ENCODE measurements around the gene UPF1.
A peak's percentile ranks its signal among the peaks of the same experiment; 100 is the strongest.
"Not testable (repeated sequence)": the region's sequence is repeated elsewhere in the genome, so short reads cannot be mapped to it uniquely, and the experiment has no call there.

UPF1 gene

DNA sequence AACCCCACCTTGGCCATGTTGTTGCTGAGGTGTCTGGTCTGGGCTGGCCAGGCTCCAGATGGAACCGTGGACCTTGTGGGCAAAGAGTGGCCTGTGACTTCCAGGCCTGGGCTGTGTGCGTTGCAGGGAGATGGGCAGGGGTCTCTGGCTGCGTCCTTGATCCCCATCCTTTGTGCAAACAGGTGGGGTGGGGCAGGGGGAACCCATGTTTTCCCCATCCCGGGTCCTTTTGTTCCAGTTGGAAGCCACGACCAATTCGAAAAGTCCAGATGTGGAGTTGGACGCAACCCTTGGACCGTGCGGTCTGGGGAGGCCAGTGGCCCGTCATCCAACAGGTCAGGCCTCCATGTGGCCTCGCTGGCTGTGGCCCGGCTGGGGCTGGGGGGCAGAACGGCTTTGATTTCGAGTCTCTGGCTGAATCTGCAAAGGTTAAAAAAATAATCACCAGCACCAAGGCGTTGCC lies 27.6 kb upstream of the UPF1 start:
- TF ChIP-seq, protein P1, sequence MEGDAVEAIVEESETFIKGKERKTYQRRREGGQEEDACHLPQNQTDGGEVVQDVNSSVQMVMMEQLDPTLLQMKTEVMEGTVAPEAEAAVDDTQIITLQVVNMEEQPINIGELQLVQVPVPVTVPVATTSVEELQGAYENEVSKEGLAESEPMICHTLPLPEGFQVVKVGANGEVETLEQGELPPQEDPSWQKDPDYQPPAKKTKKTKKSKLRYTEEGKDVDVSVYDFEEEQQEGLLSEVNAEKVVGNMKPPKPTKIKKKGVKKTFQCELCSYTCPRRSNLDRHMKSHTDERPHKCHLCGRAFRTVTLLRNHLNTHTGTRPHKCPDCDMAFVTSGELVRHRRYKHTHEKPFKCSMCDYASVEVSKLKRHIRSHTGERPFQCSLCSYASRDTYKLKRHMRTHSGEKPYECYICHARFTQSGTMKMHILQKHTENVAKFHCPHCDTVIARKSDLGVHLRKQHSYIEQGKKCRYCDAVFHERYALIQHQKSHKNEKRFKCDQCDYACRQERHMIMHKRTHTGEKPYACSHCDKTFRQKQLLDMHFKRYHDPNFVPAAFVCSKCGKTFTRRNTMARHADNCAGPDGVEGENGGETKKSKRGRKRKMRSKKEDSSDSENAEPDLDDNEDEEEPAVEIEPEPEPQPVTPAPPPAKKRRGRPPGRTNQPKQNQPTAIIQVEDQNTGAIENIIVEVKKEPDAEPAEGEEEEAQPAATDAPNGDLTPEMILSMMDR (IDR thresholded peaks at IDR 0.05; ENCODE audit: low read depth, low read length, missing control alignments): no peak
- no peak for DNase-seq (ENCODE audit: low read depth)
- H3K4me3 ChIP-seq (ENCODE audit: low read depth, low read length): no peak overlapping the region
- in situ Hi-C loops (cut with HindIII; ENCODE audit: low sequenced_read_pairs): no loop called here

DNA sequence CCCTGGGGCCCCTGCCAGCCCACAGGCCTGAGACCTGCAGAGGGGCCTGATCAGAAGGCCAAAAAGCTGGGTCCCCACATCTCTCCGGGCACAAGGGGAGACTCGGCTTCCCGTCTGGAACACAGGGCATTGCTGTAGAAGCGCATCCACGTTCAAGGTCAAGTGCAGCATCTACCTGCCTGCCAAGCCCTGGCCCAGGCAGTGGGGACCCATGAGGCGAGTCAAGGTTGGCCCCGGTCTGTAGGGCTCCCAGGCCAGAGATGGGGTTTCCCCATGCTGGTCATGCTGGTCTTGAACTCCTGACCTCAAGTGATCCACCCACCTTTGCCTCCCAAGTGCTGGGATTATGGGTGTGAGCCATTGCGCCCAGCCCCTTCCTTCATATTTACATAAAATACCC lies 27.1 kb upstream of the UPF1 start:
- in situ Hi-C loops (cut with HindIII; ENCODE audit: low sequenced_read_pairs): no loop called here
- no peak for DNase-seq (ENCODE audit: low read depth)
- no peak overlapping the region for H3K4me3 ChIP-seq (ENCODE audit: low read depth, low read length)
- TF ChIP-seq, protein P1 (IDR thresholded peaks at IDR 0.05; ENCODE audit: low read depth, low read length, missing control alignments): no peak

DNA sequence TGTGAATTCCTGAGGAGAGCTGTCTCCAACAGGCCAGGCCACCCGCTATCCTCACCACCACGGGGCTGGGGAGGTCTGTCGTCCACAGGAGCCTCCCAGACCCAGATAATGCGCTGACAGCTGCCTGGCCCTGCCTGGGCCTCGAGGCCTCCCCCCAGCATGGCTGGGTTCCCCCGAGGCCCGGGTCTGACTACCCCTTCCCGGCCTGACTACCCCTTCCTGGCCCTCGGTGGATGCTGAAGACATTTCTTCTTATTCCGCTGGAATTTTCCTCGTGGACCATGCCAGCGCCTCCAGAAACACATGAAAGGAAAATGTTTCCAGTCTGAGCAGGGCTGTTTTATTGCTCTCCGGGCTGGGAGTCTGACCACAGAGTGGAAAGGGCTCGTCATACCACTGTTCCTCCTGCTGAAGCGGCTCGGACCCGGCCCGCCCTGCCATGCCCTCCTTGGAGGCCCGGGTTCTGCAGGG lies 23.9 kb upstream of the UPF1 start:
- TF ChIP-seq, protein P1 (IDR thresholded peaks at IDR 0.05; ENCODE audit: low read depth, low read length, missing control alignments): no peak
- H3K4me3 ChIP-seq (ENCODE audit: low read depth, low read length): no peak overlapping the region
- no peak for DNase-seq (ENCODE audit: low read depth)
- in situ Hi-C loops (cut with HindIII; ENCODE audit: low sequenced_read_pairs): no loop called here

DNA sequence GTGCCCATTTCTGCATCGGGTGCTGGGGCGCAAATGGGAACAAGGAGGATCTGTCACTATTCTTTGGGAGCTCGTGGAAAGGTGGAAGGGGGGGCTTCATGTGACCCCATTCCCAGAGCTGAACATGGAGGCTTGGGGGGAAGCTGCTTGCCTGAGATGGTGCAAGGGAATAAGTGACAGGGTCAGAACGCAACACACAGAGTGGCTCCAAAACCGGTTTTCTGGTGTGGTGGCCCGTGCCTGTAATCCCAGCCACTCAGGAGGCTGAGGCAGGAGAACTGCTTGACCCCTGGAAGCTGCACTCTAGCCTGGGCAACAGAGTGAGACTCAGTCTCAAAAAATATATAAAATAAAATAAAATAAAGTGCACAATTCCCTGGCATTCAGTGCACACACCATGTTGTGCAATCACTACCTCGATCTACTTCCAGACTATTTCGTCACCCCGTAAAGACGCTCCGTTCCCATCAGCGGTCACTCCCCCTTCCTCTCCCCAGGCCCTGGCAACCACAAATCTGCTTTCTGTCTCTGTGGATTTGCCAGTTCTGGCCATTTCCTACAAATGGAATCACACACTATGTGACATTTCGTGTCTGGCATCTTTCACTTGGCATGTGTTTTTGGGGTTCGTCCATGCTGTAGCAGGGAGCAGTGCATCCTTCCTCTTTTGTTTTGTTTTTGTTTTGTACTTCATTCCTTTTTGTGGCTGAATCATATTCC lies 22.4 kb upstream of the UPF1 start:
- DNase-seq (ENCODE audit: low read depth): peak; percentile 28
- TF ChIP-seq, protein P1 (IDR thresholded peaks at IDR 0.05; ENCODE audit: low read depth, low read length, missing control alignments): no peak
- no peak overlapping the region for H3K4me3 ChIP-seq (ENCODE audit: low read depth, low read length)
- in situ Hi-C loops (cut with HindIII; ENCODE audit: low sequenced_read_pairs): no loop called here

DNA sequence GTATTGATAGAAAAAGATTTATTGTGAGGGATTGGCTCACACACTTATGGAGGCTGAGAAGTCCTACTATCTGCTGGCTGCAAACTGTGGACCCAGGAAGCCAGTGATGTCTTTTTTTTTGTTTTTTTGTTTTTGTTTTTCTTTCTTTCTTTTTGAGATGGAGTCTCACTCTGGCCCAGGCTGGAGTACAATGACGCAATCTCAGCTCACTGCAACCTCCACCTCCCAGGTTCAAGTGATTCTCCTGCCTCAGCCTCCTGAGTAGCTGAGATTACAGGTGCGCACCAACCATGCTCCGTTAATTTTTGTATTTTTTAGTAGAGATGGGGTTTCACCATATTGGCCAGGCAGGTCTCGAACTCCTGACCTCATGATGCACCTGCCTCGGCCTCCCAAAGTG lies 20.1 kb upstream of the UPF1 start:
- DNase-seq (ENCODE audit: low read depth); in situ Hi-C loops (cut with HindIII; ENCODE audit: low sequenced_read_pairs); H3K4me3 ChIP-seq (ENCODE audit: low read depth, low read length): not testable (repeated sequence)

DNA sequence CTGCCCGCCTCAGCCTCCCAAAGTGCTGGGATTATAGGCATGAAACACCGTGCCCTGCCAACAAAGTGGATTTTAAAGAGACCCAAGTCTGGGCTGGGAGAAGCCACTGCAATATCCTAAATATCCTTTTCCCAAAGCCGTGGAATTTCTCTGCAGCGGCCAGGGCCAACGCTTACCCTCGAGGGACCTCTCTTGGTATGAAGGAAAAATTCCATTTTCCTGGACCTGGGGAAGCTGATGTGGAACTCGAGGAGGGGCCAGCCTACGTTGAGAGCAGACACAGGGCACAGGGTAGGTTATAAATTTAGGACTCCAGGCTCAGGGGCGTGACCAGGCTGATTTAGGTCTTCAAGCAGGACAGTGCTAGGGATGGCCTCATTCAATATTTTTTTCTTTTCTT lies 17.7 kb upstream of the UPF1 start:
- in situ Hi-C loops (cut with HindIII; ENCODE audit: low sequenced_read_pairs): no loop called here
- no peak overlapping the region for H3K4me3 ChIP-seq (ENCODE audit: low read depth, low read length)
- TF ChIP-seq, protein P1 (IDR thresholded peaks at IDR 0.05; ENCODE audit: low read depth, low read length, missing control alignments): no peak
- DNase-seq (ENCODE audit: low read depth): no peak

DNA sequence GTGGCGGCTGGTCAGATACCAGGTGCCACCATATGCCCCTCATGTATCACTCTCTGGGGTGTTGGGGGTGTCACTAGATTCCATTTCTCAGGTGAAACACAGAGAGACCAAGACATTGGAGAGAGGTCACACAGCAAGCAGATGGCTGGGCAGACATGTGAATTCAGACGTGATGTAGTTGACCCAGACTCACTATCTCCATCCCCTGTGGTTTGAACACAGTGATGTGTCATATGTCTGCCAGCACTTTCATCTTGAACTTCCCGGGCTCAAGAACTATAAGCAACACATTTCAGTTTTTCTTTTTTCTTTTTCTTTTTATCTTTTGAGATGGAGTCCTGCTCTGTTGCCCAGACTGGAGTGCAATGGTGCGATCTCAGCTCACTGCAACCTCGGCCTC lies 16.1 kb upstream of the UPF1 start:
- no peak for DNase-seq (ENCODE audit: low read depth)
- in situ Hi-C loops (cut with HindIII; ENCODE audit: low sequenced_read_pairs): no loop called here
- TF ChIP-seq, protein P1 (IDR thresholded peaks at IDR 0.05; ENCODE audit: low read depth, low read length, missing control alignments): no peak
- H3K4me3 ChIP-seq (ENCODE audit: low read depth, low read length): no peak overlapping the region

DNA sequence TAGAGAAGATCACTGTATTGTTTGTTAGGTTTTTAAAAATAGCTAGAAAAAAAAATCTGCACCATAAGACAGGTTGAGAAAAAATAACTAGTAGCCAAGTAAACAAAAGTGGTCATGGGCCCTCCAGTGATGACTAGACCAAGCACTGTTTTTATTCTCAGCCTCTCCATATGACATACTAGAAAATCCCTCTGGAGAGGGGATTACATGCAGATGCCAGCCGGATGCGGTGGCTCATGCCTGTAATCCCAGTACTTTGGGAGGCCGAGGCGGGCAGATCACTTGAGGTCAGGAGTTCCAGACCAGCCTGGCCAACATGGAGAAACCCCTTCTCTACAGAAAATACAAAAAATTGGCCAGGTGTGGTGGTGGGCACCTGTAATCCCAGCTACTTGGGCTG lies 15.1 kb upstream of the UPF1 start:
- in situ Hi-C loops (cut with HindIII; ENCODE audit: low sequenced_read_pairs); DNase-seq (ENCODE audit: low read depth); H3K4me3 ChIP-seq (ENCODE audit: low read depth, low read length): not testable (repeated sequence)
